Neutrophil (primary cell): ENCODE results near the gene FKBP5.

Source experiments
- H3K27ac ChIP-seq: fragments of 200-600 bp; sonication (generic); 2 replicates; pipeline ENCODE4 v1.5.1; 2016; ENCODE audit warnings: mild to moderate bottlenecking, moderate library complexity
- H3K27me3 ChIP-seq: fragments of 200-600 bp; sonication (generic); 2 replicates; pipeline ENCODE4 v1.6.0; 2016; ENCODE audit warnings: mild to moderate bottlenecking
- H3K36me3 ChIP-seq: fragments of 200-600 bp; sonication (generic); 2 replicates; pipeline ENCODE4 v1.5.1; 2017
- H3K4me1 ChIP-seq, 2 experiments: fragments of 200-600 bp in 1 of 2; sonication (generic) in 1 of 2; 1 replicate in 1 of 2; 2 replicates in 1 of 2; pipeline versions ENCODE4 v1.5.1 to v1.6.1; 2013 to 2016; ENCODE audit warnings: low read depth in 1 of 2, low read length in 1 of 2, mild to moderate bottlenecking in 1 of 2, moderate library complexity in 1 of 2; ENCODE audit not compliant: control insufficient read depth in 1 of 2, insufficient read depth in 1 of 2
- H3K4me3 ChIP-seq, 2 experiments: fragments of 200-600 bp in 1 of 2; sonication (generic) in 1 of 2; 1 replicate in 1 of 2; 2 replicates in 1 of 2; pipeline ENCODE4 v1.5.1; 2013 to 2016; ENCODE audit warnings: low read depth in 1 of 2, low read length in 1 of 2, mild to moderate bottlenecking in 1 of 2, moderate library complexity in 1 of 2
- H3K9me3 ChIP-seq: fragments of 200-600 bp; sonication (generic); 2 replicates; pipeline ENCODE4 v1.5.1; 2016
- TF ChIP-seq, protein P1 (sequence below): fragments of 200-600 bp; sonication (generic); IDR thresholded peaks from 2 replicates; pipeline ENCODE4 v1.5.1; 2016; ENCODE audit warnings: antibody characterized with exemption

The FKBP5 gene

DNA sequence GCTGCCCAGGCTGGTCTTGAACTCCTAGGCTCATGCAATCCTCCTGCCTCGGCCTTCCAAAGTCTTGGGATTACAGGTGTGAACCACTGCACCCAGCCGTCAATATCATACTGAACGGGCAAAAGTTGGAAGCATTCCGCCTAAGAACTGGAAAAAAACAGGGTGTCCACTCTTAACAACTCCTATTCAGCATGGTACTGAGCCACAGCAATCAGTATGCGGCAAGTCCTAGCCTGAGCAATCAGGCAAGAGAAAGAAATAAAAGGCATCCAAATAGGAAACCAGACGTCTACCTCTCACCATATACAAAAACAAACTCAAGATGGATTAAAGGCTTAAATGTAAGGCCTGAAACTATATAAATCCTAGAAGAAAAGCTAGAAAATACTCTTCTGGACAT is 83.1 kb downstream of the FKBP5 start:
- TF ChIP-seq, protein P1, sequence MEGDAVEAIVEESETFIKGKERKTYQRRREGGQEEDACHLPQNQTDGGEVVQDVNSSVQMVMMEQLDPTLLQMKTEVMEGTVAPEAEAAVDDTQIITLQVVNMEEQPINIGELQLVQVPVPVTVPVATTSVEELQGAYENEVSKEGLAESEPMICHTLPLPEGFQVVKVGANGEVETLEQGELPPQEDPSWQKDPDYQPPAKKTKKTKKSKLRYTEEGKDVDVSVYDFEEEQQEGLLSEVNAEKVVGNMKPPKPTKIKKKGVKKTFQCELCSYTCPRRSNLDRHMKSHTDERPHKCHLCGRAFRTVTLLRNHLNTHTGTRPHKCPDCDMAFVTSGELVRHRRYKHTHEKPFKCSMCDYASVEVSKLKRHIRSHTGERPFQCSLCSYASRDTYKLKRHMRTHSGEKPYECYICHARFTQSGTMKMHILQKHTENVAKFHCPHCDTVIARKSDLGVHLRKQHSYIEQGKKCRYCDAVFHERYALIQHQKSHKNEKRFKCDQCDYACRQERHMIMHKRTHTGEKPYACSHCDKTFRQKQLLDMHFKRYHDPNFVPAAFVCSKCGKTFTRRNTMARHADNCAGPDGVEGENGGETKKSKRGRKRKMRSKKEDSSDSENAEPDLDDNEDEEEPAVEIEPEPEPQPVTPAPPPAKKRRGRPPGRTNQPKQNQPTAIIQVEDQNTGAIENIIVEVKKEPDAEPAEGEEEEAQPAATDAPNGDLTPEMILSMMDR, result no peak
- Histone ChIP-seq H3K27me3 (no peaks in the 10 kb centered on the region), H3K27ac (no peak overlapping the region), H3K4me3 (no peak overlapping the region), H3K4me1 (peaks cover 34 to 36% of the 10 kb centered on the region in 2 experiments), H3K9me3 (no peaks in the 10 kb centered on the region), H3K36me3 (no peaks in the 10 kb centered on the region)

GRCh38 chr6:35603326-35604202 is 85.2 kb downstream of the FKBP5 start:
- peak overlapping the region; percentile 52 to 59 for H3K4me3 ChIP-seq
- H3K27ac ChIP-seq, result peak overlapping the region; percentile 87
- H3K4me1 ChIP-seq, result peaks cover 54% of the 10 kb centered on the region in 2 experiments

GRCh38 chr6:35602133-35602946 is 86.4 kb downstream of the FKBP5 start:
- Histone ChIP-seq H3K4me3 (peak overlapping the region; percentile 52 to 59), H3K27me3 (no peaks in the 10 kb centered on the region)

More at GRCh38 chr6:35603326-35604202, 85.2 kb downstream of the FKBP5 start:
- no peaks in the 10 kb centered on the region for H3K36me3 ChIP-seq
- H3K9me3 ChIP-seq, result no peaks in the 10 kb centered on the region
- TF ChIP-seq, protein P1, result no peak
- no peaks in the 10 kb centered on the region for H3K27me3 ChIP-seq

DNA sequence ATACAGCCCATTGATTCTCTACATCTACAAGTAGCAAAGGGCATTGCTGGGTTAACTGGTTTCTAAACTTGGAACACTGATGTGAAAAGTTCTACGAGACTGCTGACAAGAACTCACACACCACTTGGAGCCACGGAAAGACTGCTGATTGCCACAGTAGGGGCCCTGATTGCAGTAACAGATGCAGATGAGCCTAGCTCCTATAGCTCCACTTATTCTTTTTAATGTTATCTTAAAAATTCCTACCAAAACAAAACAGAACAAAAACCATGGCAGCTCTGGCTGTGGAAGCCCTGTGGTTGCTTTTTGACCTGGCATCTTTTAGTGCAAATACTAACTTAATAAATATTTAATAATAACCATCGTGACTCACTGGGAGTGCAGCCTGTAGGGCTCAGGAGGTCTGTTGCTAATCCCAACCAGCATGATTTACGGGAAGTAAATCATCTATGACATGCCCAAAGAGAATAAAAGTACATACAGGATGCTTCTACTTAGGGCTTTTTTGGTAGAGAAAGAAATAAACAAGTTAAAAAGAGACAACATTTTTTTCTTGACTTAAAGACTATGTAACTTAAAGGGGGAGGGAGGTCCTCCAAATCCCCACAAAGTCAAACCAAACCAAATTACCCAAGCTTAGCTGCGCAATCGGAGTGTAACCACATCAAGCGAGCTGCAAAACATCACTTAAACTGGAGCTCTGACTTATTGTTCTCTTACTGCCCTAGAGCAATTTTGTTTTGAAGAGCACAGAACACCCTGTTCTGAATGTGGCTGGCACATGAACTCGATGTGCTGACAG is 87.2 kb downstream of the FKBP5 start:
- Histone ChIP-seq H3K27ac (peak overlapping the region; percentile 87), H3K4me1 (peaks cover 49 to 55% of the 10 kb centered on the region in 2 experiments), H3K27me3 (no peaks in the 10 kb centered on the region), H3K4me3 (peak overlapping the region; percentile 52 to 59), H3K36me3 (peaks cover 8% of the 10 kb centered on the region), H3K9me3 (no peaks in the 10 kb centered on the region)
- TF ChIP-seq, protein P1, result no peak

More at GRCh38 chr6:35602133-35602946, 86.4 kb downstream of the FKBP5 start:
- peaks cover 49 to 55% of the 10 kb centered on the region in 2 experiments for H3K4me1 ChIP-seq
- peak overlapping the region; percentile 87 for H3K27ac ChIP-seq
- no peaks in the 10 kb centered on the region for H3K36me3 ChIP-seq
- H3K9me3 ChIP-seq, result no peaks in the 10 kb centered on the region
- TF ChIP-seq, protein P1, result no peak

- H3K36me3 ChIP-seq, result peaks cover 12% of the 10 kb centered on the region
- H3K9me3 ChIP-seq, result no peaks in the 10 kb centered on the region
- H3K27me3 ChIP-seq, result no peaks in the 10 kb centered on the region
- H3K27ac ChIP-seq, result peak overlapping the region; percentile 87
- peak overlapping the region; percentile 52 to 59 for H3K4me3 ChIP-seq
- peaks cover 49 to 55% of the 10 kb centered on the region in 2 experiments for H3K4me1 ChIP-seq
- TF ChIP-seq, protein P1, result no peak
Observed at GRCh38 chr6:35600659-35601125, 88.0 kb downstream of the FKBP5 start.
